K562 (cell line): ENCODE data around the gene PCDH12. TPM values are rescaled to one million over a fixed set of nuclear protein-coding genes. Genes with fewer than 3 reads are reported as not detected.

Source experiments
- ATAC-seq: fragments of 200-7000 bp; cut with Tn5 transposase; 3 replicates; pipeline ENCODE4 v1.9.1; 2020; ENCODE audit warnings: moderate library complexity
- BruUV-seq: library from RNA; stranded (reverse); fragments of 400-500 nt; replicated peaks from 2 replicates; lab custom pipeline; 2021; lab: Mats Ljungman, UMichigan
- CTCF ChIA-PET: fragments of 300-600 bp; formaldehyde crosslinking; extraction: SDS; loops from one replicate; lab custom pipeline; 2021; ENCODE audit warnings: low intra/inter-chr PET ratio; lab: Yijun Ruan, JAX
- POLR2A ChIA-PET: fragments of 300-600, 350-650 bp; sonication (Branson Sonifier 250); formaldehyde crosslinking; extraction: SDS; loops from one replicate; lab custom pipeline; 2021; ENCODE audit warnings: antibody characterized with exemption, inconsistent platforms; lab: Yijun Ruan, JAX
- DNase-seq, 4 experiments: peaks; one replicate each; pipeline versions ENCODE4 v3.0.0 to v3.0.0-alpha.2; 2011 to 2018; ENCODE audit warnings: low spot score in 3 of 4, mixed read lengths in 3 of 4; ENCODE audit errors: extremely low read depth in 1 of 4
- FAIRE-seq: peaks from 2 replicates; lab custom pipeline; 2011; peaks lifted over from hg19 to GRCh38; lab: Jason Lieb, UNC
- H2AFZ ChIP-seq: 2 replicates; pipeline ENCODE4 v1.6.0; 2011; ENCODE audit warnings: low read depth, low read length, control low read depth, inconsistent platforms
- H3K27ac ChIP-seq: fragments of 200-600 bp; 3 replicates; pipeline ENCODE4 v1.8.0; 2011; ENCODE audit warnings: low read depth, mild to moderate bottlenecking, control low read depth, inconsistent platforms, low read length, moderate library complexity, mixed read lengths; ENCODE audit errors: extremely low read depth
- H3K27me3 ChIP-seq, 2 experiments: fragments of 300-600 bp in 1 of 2; 2 replicates in 1 of 2; 3 replicates in 1 of 2; pipeline versions ENCODE4 v1.6.0 to v1.8.0; 2011; ENCODE audit warnings: inconsistent platforms in 2 of 2, low read length in 2 of 2, mild to moderate bottlenecking in 1 of 2, mixed read lengths in 1 of 2, moderate library complexity in 1 of 2; ENCODE audit not compliant: control insufficient read depth in 2 of 2, insufficient read depth in 2 of 2
- H3K36me3 ChIP-seq: fragments of 300-600 bp; 3 replicates; pipeline ENCODE4 v1.8.0; 2011; ENCODE audit warnings: mild to moderate bottlenecking, low read length, inconsistent platforms; ENCODE audit not compliant: control insufficient read depth, insufficient read depth
- H3K4me1 ChIP-seq, 2 experiments: fragments of 200-600 bp in 1 of 2; replicated peaks in 1 of 2; 2 replicates in 1 of 2; 3 replicates in 1 of 2; pipeline versions ENCODE4 v1.5.1 to v1.8.0; 2011; ENCODE audit warnings: inconsistent platforms in 2 of 2, low read length in 2 of 2, mild to moderate bottlenecking in 1 of 2, mixed read lengths in 1 of 2, moderate library complexity in 1 of 2; ENCODE audit not compliant: control insufficient read depth in 2 of 2, insufficient read depth in 2 of 2
- H3K4me2 ChIP-seq: 2 replicates; pipeline ENCODE4 v1.6.1; 2011; ENCODE audit warnings: low read length, control low read depth, inconsistent platforms, mixed read lengths; ENCODE audit not compliant: insufficient read depth
- H3K4me3 ChIP-seq: fragments of 200-600 bp; sonication (generic), shearing (Covaris generic); 2 replicates; pipeline ENCODE4 v1.5.1; 2016; ENCODE audit warnings: control low read depth, inconsistent platforms
- H3K79me2 ChIP-seq: fragments of 200-600 bp; 3 replicates; pipeline ENCODE4 v1.8.0; 2011; ENCODE audit warnings: low read length, inconsistent platforms; ENCODE audit not compliant: control insufficient read depth, insufficient read depth
- H3K9ac ChIP-seq, 2 experiments: 2 replicates each; pipeline versions ENCODE4 v1.6.0 to v1.6.1; 2011; ENCODE audit warnings: low read depth in 2 of 2, low read length in 2 of 2, control low read depth in 1 of 2, inconsistent platforms in 1 of 2, mild to moderate bottlenecking in 1 of 2, mixed read lengths in 1 of 2; ENCODE audit not compliant: insufficient read depth in 1 of 2
- H3K9me1 ChIP-seq: one replicate; pipeline ENCODE4 v1.6.0; 2011; ENCODE audit warnings: inconsistent platforms, mild to moderate bottlenecking, low read length, moderate library complexity; ENCODE audit not compliant: control insufficient read depth, insufficient read depth
- H3K9me3 ChIP-seq: replicated peaks from 2 replicates; pipeline ENCODE4 v1.5.1; 2011; ENCODE audit warnings: low read depth, low read length, inconsistent platforms; ENCODE audit not compliant: control insufficient read depth, insufficient read depth
- H4K20me1 ChIP-seq: replicated peaks from 2 replicates; pipeline ENCODE4 v1.6.1; 2011; ENCODE audit warnings: low read length, inconsistent platforms, mixed read lengths; ENCODE audit not compliant: control insufficient read depth, insufficient read depth
- NR1H2 ChIP-seq: sonication (generic); formaldehyde crosslinking; IDR thresholded peaks from 2 replicates; pipeline ENCODE4 v1.4.0; 2020; ENCODE audit warnings: mild to moderate bottlenecking, missing genetic modification reagents
- POLR2G ChIP-seq: fragments of 200-400 bp; formaldehyde crosslinking; IDR thresholded peaks from 2 replicates; pipeline ENCODE4 v1.6.1; 2017; ENCODE audit warnings: low read depth, mild to moderate bottlenecking, antibody characterized with exemption, low read length, moderate library complexity
- ZNF445 ChIP-seq: fragments of 250-450 bp; sonication (Bioruptor Pico); IDR thresholded peaks from 2 replicates; pipeline ENCODE4 v1.4.0; 2020; ENCODE audit warnings: low read depth, mild to moderate bottlenecking, moderate library complexity
- WGBS: fragments of 100-300 bp; shearing (Covaris generic); methylation state at CpG from one replicate; pipeline ENCODE4 v1.1.6; 2016; ENCODE audit warnings: low coverage, mixed read lengths; ENCODE audit not compliant: insufficient coverage; ENCODE audit errors: missing lambda C conversion rate; 5-methylcytosine and 5-hydroxymethylcytosine counted together
- in situ Hi-C: fragments of 300-500 bp; cut with MboI; formaldehyde crosslinking; loops from 4 replicates; pipeline ENCODE4 v1.15.0; 2018; ENCODE audit warnings: inconsistent platforms, mixed read lengths
- intact Hi-C: fragments of 100-400 bp; cut with micrococcal nuclease; formaldehyde crosslinking; loops from 2 replicates; pipeline ENCODE4 v1.14.2; 2022
- polyA plus RNA-seq, 8 experiments: library from polyadenylated mRNA; depleted of rRNA in 4 of 8; stranded (reverse) in 5 of 8; unstranded in 3 of 8; fragments of >200 nt; fragmentation: Nextera tagmentation in 2 of 8; fragmentation: Illumina TruSeq in 1 of 8; extraction: Ambion mirVana in 2 of 8; extraction: Trizol in 1 of 8; gene quantifications; 2 replicates each; pipeline versions ENCODE4 v1.2.1 to v1.2.3, GENCODE V29; 2011 to 2014; ENCODE audit warnings: inconsistent platforms in 1 of 8, missing spikeins in 1 of 8
- total RNA-seq, 7 experiments: library from RNA; depleted of rRNA in 6 of 7; stranded (reverse); fragments of >200 nt in 6 of 7; fragmentation: Illumina TruSeq in 2 of 7; extraction: Trizol in 2 of 7; gene quantifications; 2 replicates each; pipeline versions ENCODE4 v1.2.1 to v1.2.3, GENCODE V29; 2011 to 2021; ENCODE audit warnings: low replicate concordance in 1 of 7
- TF ChIP-seq, protein P1 (sequence below), 2 experiments: fragments of 200-800 bp in 1 of 2; sonication (Bioruptor generic) in 1 of 2; sonication (generic) in 1 of 2; formaldehyde crosslinking in 1 of 2; IDR thresholded peaks in 1 of 2; conservative IDR thresholded peaks in 1 of 2; 2 replicates each; pipeline versions ENCODE4 v1.5.0 to v1.6.1; 2016 to 2020; ENCODE audit warnings: missing compliant biosample characterization in 1 of 2, missing genetic modification characterization in 1 of 2, missing genetic modification reagents in 1 of 2
- TF ChIP-seq, protein P2 (sequence below): IDR thresholded peaks from 2 replicates; pipeline ENCODE4 v1.6.1; 2014; ENCODE audit warnings: antibody characterized with exemption

The PCDH12 gene
- total and polyA plus RNA-seq, 9 of the 15 experiments (the other 6 are each of a cell fraction or from before 2014, with no cell fraction given), result 0.01 to 0.04 (median 0.01) TPM; not detected in 4

- TF ChIP-seq, protein P1, sequence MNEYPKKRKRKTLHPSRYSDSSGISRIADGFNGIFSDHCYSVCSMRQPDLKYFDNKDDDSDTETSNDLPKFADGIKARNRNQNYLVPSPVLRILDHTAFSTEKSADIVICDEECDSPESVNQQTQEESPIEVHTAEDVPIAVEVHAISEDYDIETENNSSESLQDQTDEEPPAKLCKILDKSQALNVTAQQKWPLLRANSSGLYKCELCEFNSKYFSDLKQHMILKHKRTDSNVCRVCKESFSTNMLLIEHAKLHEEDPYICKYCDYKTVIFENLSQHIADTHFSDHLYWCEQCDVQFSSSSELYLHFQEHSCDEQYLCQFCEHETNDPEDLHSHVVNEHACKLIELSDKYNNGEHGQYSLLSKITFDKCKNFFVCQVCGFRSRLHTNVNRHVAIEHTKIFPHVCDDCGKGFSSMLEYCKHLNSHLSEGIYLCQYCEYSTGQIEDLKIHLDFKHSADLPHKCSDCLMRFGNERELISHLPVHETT (CRISPR knock-in tag; conservative IDR thresholded peaks at IDR 0.05 in 1 of 2, IDR thresholded peaks at IDR 0.05 in 1 of 2), result no peak
Measured at GRCh38 chr5:141947316-141947715, 10.7 kb downstream of the PCDH12 start (continued).

DNA sequence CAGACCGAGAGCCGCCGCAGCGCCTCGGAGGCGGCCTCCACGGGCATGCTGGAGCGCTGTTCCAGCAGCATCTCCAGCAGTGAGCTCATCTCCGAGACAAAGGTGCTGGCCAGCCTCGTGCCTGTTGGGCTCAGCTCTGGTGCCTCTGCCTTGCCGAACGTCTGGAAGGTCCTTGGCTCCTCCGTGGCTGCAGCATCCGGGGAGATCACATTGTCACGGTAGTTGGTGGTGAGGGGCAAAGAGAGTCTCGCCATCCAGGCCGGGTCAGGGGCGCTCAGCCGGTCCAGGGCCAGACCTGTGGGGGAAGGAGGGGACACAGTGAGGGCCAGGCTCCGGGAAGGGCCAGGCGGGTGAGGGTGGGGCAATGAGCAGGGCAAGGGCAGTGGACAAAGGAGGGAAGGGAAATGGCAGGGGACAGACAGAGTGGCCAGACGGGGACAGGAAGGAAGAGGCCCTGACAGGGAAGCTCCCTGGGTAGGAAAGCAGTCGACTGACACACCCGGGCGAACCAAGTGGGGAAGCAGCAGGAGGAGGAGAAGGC, 12.4 kb downstream of the PCDH12 start:
- Histone ChIP-seq H3K27ac (no peak overlapping the region), H3K4me1 (peaks cover 0 to 9% of the 10 kb centered on the region in 2 experiments; a peak in 2 of 5 replicates), H3K9me1 (no peaks in the 10 kb centered on the region), H4K20me1 (no peaks in the 10 kb centered on the region), H3K36me3 (no peaks in the 10 kb centered on the region), H3K79me2 (no peaks in the 10 kb centered on the region), H3K9ac (peak overlapping the region in 1 of 2 experiments; percentile 56; a peak in 2 of 4 replicates), H3K4me3 (no peak overlapping the region), H3K9me3 (no peaks in the 10 kb centered on the region), H3K4me2 (no peak overlapping the region), H3K27me3 (peaks cover 11 to 27% of the 10 kb centered on the region in 2 experiments; a peak in 3 of 5 replicates), H2AFZ (no peak overlapping the region)
- intact Hi-C loops (no loop called here), in situ Hi-C loops (no loop called here)
- 19% methylated on average over 25 of the region's 25 CpGs for WGBS
- FAIRE-seq (no peak), ATAC-seq (no peak; the same call in 2 of the 3 replicates), DNase-seq (no peak)
- TF ChIP-seq NR1H2 (CRISPR knock-in tag) (no peak), POLR2G (peak; percentile 57), ZNF445 (CRISPR knock-in tag) (no peak)
- TF ChIP-seq, protein P2, sequence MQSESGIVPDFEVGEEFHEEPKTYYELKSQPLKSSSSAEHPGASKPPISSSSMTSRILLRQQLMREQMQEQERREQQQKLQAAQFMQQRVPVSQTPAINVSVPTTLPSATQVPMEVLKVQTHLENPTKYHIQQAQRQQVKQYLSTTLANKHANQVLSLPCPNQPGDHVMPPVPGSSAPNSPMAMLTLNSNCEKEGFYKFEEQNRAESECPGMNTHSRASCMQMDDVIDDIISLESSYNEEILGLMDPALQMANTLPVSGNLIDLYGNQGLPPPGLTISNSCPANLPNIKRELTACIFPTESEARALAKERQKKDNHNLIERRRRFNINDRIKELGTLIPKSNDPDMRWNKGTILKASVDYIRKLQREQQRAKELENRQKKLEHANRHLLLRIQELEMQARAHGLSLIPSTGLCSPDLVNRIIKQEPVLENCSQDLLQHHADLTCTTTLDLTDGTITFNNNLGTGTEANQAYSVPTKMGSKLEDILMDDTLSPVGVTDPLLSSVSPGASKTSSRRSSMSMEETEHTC, result no peak
- BruUV-seq, result no TSS peak
- ChIA-PET POLR2A (interaction anchor here (0.6 to 2.8 kb wide), 5 partner anchors 11 to 121 kb away, joined by 3 to 13 read pairs (median 6); partner anchors contain the start of gene DELE1), CTCF (no interaction called here)
